Activated CD8-positive, alpha-beta memory T cell treated with anti-CD3 and anti-CD28 coated beads, Interleukin-2, amount 50 U/mL, for 24 hours (primary cell): ENCODE data around the gene ZMAT5.
"Not testable (repeated sequence)": the region's sequence is repeated elsewhere in the genome, so short reads cannot be mapped to it uniquely, and the experiment has no call there.

Source experiments
- DNase-seq: peaks from one replicate; pipeline ENCODE4 v3.0.0-alpha.2; 2020; ENCODE audit errors: extremely low read depth

The ZMAT5 gene

DNA sequence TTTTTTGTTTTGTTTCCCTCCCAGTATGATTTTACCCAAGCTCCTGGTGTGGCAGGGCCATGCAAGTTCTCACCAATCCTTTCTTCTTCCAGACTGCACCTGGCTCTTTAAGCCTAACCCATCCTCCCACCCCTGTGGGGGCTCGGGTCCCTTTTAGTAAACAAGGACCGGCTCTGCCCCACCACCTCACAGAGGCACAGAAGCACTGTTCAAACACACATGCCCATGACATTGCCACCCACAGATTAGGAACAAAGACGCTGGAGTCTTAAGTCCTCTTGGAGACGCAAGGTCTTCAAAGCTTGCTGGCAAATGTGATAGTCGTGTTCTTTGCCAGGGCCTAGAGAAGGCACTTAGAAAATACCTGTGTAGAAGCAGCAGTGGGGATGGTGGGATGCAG lies 19.2 kb upstream of the ZMAT5 start:
- DNase-seq, result no peak

DNA sequence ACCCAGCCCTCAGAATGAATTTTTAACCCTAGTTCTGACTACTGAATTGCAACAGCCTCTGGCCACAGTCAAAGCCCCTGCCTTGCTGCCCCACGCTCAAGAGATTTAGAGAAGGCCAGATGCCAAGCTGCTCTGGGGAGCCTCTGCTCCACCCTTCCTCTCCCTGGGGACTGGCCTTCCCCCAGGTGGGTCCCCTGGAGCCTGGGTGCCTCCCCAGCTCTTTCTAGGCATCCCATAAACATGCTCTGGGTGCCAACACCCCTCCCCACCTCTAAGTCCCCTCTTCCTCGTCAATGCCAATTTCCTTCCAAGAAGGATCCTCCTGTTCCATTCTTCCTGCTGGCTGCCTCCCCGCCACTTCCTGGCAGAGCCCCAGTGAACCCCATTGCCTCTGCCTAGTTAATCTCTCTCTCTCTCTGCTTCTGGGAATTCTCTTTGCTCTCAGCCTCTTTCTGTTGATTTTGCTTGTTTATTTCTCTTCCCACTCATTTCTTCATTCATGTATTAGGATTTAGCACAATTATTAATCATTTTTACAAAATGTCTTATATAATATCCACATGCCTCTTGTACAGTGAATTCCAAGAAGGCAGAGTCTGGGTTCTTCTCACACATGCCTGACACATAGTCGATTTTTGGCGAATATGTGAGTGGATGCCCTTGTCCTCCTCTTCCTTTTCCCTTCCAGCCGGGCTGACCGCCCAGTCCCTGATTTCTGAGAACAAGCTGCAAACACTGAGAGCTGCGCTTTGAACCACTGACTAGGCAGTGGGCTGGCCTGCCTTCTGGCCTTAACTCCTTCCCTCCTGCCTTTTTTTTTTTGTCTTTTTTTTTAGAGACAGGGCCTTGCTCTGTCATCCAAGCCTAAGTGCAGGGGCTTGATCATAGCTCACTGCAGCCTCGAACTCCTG lies 17.9 kb upstream of the ZMAT5 start:
- DNase-seq, result no peak

- no peak for DNase-seq
Measured at GRCh38 chr22:29782061-29782845, 15.4 kb upstream of the ZMAT5 start.

DNA sequence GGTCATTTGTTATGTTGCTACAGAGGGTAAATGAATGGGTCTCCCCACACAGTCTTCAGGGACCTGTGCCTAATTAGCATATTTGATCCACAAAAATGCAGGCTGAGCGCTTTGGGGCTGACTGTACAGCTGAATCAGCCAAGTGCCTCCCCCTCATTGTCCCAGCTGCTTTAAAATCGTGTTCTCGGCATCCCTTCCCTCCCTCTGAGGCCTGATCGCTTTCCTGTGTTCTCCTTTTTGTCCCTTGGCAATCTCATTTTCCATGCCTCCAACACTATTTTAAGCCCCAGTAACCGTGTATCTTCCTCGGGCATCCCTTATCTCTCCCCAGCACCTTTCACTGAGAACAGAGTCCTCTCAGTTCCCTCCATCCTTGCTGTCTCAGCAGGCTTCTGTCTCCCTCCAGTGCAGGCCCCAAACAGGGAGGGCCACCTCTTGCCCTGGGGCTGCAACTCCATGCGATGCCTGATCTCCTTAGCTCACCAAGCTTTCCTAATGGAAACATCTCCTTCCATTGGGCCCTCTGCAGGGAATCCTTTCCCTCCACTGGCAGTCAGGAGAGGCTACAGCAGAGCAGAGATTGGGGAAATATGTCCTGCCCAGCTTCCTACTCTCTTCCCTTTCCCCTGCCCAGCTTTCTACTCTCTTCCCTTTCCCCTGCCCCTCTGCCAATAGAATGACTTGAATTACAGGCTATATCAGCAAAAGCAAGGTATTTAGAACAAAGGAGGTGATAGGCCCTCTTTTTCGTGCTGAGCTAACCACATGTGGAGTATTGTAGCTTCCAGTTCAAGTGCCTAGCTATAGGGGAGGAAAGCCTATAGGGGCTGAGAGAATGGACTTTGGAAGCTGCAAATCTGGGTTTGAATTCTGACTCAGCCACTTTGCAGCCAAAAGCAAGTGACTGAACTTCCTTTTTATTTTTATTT lies 14.2 kb upstream of the ZMAT5 start:
- DNase-seq, result no peak

DNA sequence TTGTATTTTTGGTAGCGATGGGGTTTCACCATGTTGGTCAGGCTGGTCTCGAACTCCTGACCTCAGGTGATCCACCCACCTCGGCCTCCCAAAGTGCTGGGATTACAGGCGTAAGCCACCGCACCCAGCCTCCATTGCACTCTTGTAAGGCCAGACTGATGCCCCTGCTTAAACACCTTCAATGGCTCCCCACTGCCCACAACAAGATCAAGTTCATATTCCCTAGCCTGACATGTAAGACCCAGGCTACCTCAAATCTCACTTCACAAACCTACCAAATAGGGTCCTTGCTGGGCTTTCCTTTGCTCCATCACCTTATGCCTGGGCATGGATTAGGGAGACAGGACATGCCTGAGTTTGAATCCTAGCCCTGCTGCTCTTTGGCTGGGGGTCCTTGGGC lies 13.4 kb upstream of the ZMAT5 start:
- DNase-seq, result no peak

GRCh38 chr22:29773233-29773632 lies 6.4 kb upstream of the ZMAT5 start:
- no peak for DNase-seq

- no peak for DNase-seq
Measured at GRCh38 chr22:29772170-29772641, 5.4 kb upstream of the ZMAT5 start.

DNA sequence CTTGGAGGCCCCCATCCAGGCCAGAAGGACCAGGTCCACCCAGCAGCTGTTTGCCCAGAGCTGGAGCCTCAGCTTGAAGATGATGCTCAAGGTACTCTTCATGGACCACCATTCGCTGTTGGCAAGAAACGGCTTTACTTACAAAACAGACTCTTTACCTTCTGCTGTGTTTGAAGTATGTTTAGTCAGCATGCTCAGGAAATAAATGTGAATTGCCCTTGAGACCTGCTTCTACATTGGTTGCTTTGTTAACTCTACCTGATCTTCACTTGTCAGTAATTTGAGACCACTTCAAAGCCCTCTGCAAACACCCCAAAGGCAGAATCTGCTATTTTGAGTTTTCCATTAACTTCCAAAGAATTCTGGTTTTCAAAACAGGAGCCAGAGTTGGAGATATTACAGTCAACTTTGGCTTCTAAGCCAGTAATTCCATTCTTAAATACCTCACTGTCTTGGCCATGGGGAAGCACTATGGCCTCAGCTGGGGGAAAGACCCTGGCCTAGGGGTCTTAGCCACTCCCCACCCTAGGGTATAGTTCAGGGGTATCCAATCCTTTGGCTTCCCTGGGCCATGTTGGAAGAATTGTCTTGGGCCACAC lies 3.0 kb upstream of the ZMAT5 start:
- no peak for DNase-seq

- DNase-seq, result no peak
Measured at GRCh38 chr22:29768052-29768693, 1.4 kb upstream of the ZMAT5 start.

DNA sequence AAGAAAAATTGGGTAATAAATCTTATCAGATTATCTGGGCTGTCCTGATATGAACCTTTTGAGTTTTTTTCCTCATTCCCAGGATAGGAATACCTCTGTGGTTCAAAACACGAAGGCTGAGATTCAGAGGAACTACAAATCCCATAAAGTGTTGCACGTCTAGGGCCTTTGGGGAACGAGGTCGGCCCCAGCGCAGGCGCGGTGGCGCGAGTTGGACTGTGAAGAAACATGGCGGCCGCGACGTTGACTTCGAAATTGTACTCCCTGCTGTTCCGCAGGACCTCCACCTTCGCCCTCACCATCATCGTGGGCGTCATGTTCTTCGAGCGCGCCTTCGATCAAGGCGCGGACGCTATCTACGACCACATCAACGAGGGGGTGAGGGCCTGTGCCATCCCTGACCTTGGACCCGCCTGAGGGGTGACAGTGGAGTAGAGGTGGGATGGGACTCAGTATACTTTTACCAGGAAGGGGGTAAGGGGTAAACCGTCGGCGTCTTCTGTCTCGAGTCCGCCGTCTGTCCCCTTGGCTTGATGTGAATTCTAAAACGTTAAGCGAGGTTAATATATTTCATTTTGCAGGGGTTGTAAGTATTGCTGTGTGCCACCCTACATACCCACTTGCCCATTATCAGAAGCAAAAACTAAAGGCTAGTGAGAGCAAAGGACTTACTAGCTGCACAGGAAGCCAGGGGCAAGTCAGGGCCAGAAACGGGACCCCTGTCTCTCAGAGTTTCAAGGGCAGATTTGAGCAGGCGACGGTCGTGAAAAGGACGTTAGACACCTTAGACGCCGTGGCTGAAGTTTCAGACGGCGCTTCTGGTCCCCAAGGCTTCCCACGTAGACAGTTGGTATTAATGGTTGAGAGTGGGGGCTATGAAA lies 604 bp upstream of the ZMAT5 start, which contains the start of gene UQCR10:
UQCR10 (plus strand) TSS at position 199 of the 881 bp plus-strand sequence; CDS start at position 229, 30 bp downstream.
- peak; percentile 82 for DNase-seq

DNA sequence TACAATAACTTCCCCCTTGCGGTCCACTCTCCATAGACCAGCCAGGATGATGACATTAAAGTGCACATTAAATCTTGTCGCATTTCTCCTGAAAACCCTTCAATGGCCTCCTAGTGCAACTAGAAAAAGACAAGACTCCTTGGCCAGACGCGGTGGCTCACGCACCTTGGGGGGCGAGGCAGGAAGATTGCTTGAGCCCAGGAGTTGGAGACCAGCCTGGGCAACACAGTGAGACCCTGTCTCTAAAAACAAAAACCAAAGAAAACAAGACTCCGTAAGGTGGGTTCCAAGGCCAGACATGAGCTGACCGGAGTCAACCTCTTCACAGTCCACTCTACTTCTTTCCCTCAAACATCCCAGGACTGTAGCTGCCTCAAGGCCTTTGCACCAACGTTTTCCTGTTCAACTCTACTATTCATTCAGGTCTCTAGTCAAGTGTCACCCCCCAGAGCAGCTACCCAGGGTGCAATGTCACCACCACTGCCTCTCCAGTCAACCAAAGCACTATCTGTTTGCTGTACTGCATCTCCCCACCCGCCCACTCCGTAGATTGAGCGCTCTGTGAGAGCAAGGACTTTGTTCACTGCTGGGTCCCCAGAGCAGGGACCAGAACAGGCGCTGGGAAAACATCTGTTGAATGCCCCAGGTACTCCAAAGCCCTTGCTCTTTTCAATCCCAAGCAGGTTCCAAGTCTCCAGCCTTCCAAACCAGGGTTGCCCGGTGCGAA lies 739 bp downstream of the ZMAT5 start:
- no peak for DNase-seq

DNA sequence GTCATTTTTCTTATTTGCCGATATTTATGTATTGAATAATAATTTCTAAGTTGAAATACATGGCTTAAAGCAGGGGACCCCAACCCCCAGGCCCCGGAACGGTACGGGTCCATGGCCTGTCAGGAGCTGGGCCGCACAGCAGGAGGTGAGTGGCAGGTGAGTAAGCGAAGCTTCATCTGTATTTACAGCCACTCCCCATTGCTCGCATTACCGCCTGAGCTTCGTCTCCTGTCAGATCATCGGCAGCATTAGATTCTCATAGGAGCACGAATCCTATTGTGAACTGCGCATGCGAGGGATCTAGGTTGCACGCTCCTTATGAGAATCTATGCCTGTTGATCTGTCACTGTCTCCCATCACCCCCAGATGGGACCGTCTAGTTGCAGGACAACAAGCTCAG lies 4.5 kb downstream of the ZMAT5 start:
- no peak for DNase-seq

GRCh38 chr22:29758959-29759358 lies 7.8 kb downstream of the ZMAT5 start:
- no peak for DNase-seq

DNA sequence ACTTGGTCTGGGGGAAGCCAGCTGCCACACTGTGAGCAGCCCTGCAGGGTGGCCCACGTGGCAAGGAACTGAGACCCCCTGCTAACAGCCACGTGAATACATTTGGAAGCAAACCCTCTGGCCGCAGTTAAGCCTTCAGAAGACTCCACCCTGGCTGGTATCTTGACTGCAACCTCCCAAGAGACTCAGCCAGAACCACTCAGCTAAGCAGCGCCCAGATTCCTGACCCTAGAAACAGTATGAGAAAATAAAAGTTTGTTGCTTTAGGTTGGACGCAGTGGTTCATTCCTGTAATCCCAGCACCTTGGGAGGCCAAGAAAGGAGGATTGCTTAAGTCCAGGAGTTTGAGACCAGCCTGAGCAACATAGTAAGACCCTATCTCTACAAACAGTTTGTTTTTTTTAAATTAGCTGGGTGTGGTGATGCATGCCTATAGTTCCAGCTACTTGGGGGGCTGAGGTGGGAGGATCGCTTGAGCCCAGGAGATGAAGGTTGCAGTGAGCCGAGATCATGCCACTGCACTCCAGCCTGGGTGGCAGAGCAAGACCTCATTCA lies 8.7 kb downstream of the ZMAT5 start:
- no peak for DNase-seq

DNA sequence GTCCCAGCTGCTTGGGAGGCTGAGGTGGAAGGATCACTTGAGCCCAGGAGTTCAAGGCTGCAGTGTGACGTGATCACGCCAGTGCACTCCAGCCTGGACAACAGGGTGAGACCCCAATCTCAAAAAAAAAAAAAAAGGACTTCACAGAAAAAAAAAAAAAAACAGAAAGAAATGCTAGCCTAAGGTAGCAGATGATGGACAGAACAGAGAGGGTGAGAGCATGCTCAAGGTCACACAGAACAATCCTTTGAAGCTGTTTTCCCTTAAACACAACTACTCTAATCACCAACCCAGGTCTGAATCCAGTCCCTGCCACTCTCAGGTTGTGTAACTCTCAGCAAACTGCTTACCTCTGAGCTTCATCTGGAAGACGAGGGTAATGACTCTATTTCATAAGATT lies 9.7 kb downstream of the ZMAT5 start:
- no peak for DNase-seq

DNA sequence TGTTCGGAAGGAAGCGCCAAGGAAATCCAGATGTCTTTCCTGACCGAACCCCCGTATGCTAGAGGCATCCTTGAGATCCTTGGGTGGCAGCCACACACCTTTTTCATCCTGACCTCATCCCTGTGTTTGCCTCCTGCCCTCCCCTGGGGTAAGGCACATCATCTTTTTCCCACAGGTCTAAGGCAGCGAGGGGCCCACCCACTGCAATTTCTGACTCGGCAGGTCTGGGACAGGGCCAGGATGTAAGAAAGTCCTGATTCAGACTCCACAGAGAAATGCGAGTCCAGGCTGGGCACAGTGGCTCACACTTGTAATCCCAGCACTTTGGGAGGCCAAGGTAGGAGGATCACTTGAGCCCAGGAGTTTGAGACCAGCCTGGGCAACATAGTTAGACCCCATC lies 10.5 kb downstream of the ZMAT5 start:
- DNase-seq, result no peak

- no peak for DNase-seq
Measured at GRCh38 chr22:29755889-29756288, 10.9 kb downstream of the ZMAT5 start.

- not testable (repeated sequence) for DNase-seq
Measured at GRCh38 chr22:29754658-29755395, 12.0 kb downstream of the ZMAT5 start.
